ENCODE data around the gene ST3GAL5. TPM values are rescaled to one million over a fixed set of nuclear protein-coding genes. Genes with fewer than 3 reads are reported as not detected.

The ST3GAL5 gene
- total and polyA plus RNA-seq, 2 experiments from 2014 or later, result 3.2 to 7.9 TPM

- Histone ChIP-seq H3K9me2 (ENCODE audit: insufficient read depth) (no peaks in the 10 kb centered on the region), H3K36me3 (ENCODE audit: insufficient read depth) (no peaks in the 10 kb centered on the region), H3F3A (replicated peaks; ENCODE audit: low read depth) (no peaks in the 10 kb centered on the region), H2AFZ (no peak overlapping the region), H3K4me1 (ENCODE audit: insufficient read depth) (no peaks in the 10 kb centered on the region), H3K27me3 (ENCODE audit: insufficient read depth) (no peaks in the 10 kb centered on the region), H3K4me3 (no peak overlapping the region), H3K4me2 (no peak overlapping the region), H3K27ac (ENCODE audit: low read depth) (no peak overlapping the region), H4K20me1 (replicated peaks; ENCODE audit: insufficient read depth) (no peaks in the 10 kb centered on the region), H3K79me2 (replicated peaks; ENCODE audit: insufficient read depth) (no peaks in the 10 kb centered on the region)
- DNase-seq (ENCODE audit: low spot score) (no peak), ATAC-seq (no peak)
- no peak for TF ChIP-seq NANOG (IDR thresholded peaks at IDR 0.05; ENCODE audit: borderline replicate concordance)
- TF ChIP-seq CREB1 (CRISPR knock-in tag; IDR thresholded peaks at IDR 0.05; ENCODE audit: low read depth), result no peak
- TF ChIP-seq POLR2AphosphoS5 (IDR thresholded peaks at IDR 0.05; ENCODE audit: low read depth), result no peak
- TF ChIP-seq REST (IDR thresholded peaks at IDR 0.05; ENCODE audit: unreplicated experiment), result no peak
- no peak for TF ChIP-seq ZNF114 (CRISPR knock-in tag; IDR thresholded peaks at IDR 0.05)
- TF ChIP-seq STAT1 (IDR thresholded peaks at IDR 0.05; ENCODE audit: unreplicated experiment), result no peak
- TF ChIP-seq ZNF331 (CRISPR knock-in tag; IDR thresholded peaks at IDR 0.05; ENCODE audit: low read depth), result no peak
- no peak for TF ChIP-seq ZNF462 (CRISPR knock-in tag; IDR thresholded peaks at IDR 0.05)
- TF ChIP-seq EZH2phosphoT487 (IDR thresholded peaks at IDR 0.05; ENCODE audit: unreplicated experiment), result no peak
- TF ChIP-seq ETS1 (IDR thresholded peaks at IDR 0.05), result no peak
- no peak for TF ChIP-seq JUNB (IDR thresholded peaks at IDR 0.05; ENCODE audit: unreplicated experiment)
- no peak for TF ChIP-seq EZH2 (IDR thresholded peaks at IDR 0.05; ENCODE audit: low read depth, unreplicated experiment)
- no peak for TF ChIP-seq CTCF (conservative IDR thresholded peaks at IDR 0.05; ENCODE audit: low read depth in 2 of 2)
- Mint-ChIP-seq H3K9me3 (no peaks in the 10 kb centered on the region), H3K4me1 (no peaks in the 10 kb centered on the region), H3K36me3 (ENCODE audit: low read depth) (no peaks in the 10 kb centered on the region), H3K27me3 (ENCODE audit: insufficient read depth, low read depth, poor library complexity) (peaks cover 11% of the 10 kb centered on the region), H3K4me3 (no peak overlapping the region), H3K27ac (no peak overlapping the region)
These were observed 98.8 kb downstream of the ST3GAL5 start for GRCh38 chr2:85790032-85790431.

Data from GM23338 (cell line).